ENCODE measurements around the gene GIT1. TPM values are rescaled to one million over a fixed set of nuclear protein-coding genes. Genes with fewer than 3 reads are reported as not detected.

GIT1 gene
- total and polyA plus RNA-seq, 2 experiments from 2014 or later = 15.9 to 60.9 TPM

DNA sequence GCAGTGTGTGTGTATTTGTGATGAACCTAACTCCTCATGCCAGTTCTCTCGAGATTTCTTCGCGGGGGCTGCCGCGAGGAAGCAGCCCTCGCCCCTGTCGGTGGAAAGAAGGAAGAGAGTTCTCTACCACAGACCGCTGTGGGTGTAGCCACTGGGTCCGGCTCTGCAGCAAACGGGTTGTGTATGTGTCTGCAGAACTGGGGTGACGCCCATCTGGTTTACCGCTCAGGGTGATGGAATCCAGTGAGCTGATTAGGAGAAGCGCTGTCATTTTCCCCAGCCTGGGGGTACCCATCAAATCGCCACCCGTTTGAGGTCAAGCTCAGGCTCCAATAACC is 25.6 kb upstream of the GIT1 start (continued):
- TF ChIP-seq, protein P1, sequence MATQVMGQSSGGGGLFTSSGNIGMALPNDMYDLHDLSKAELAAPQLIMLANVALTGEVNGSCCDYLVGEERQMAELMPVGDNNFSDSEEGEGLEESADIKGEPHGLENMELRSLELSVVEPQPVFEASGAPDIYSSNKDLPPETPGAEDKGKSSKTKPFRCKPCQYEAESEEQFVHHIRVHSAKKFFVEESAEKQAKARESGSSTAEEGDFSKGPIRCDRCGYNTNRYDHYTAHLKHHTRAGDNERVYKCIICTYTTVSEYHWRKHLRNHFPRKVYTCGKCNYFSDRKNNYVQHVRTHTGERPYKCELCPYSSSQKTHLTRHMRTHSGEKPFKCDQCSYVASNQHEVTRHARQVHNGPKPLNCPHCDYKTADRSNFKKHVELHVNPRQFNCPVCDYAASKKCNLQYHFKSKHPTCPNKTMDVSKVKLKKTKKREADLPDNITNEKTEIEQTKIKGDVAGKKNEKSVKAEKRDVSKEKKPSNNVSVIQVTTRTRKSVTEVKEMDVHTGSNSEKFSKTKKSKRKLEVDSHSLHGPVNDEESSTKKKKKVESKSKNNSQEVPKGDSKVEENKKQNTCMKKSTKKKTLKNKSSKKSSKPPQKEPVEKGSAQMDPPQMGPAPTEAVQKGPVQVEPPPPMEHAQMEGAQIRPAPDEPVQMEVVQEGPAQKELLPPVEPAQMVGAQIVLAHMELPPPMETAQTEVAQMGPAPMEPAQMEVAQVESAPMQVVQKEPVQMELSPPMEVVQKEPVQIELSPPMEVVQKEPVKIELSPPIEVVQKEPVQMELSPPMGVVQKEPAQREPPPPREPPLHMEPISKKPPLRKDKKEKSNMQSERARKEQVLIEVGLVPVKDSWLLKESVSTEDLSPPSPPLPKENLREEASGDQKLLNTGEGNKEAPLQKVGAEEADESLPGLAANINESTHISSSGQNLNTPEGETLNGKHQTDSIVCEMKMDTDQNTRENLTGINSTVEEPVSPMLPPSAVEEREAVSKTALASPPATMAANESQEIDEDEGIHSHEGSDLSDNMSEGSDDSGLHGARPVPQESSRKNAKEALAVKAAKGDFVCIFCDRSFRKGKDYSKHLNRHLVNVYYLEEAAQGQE (IDR thresholded peaks at IDR 0.05; ENCODE audit: unreplicated experiment) = no peak
- TF ChIP-seq ZNF331 (CRISPR knock-in tag; IDR thresholded peaks at IDR 0.05; ENCODE audit: low read depth) = no peak
- TF ChIP-seq ZNF114 (CRISPR knock-in tag; IDR thresholded peaks at IDR 0.05) = no peak
- TF ChIP-seq JUNB (IDR thresholded peaks at IDR 0.05; ENCODE audit: unreplicated experiment) = no peak
- TF ChIP-seq, protein P2, sequence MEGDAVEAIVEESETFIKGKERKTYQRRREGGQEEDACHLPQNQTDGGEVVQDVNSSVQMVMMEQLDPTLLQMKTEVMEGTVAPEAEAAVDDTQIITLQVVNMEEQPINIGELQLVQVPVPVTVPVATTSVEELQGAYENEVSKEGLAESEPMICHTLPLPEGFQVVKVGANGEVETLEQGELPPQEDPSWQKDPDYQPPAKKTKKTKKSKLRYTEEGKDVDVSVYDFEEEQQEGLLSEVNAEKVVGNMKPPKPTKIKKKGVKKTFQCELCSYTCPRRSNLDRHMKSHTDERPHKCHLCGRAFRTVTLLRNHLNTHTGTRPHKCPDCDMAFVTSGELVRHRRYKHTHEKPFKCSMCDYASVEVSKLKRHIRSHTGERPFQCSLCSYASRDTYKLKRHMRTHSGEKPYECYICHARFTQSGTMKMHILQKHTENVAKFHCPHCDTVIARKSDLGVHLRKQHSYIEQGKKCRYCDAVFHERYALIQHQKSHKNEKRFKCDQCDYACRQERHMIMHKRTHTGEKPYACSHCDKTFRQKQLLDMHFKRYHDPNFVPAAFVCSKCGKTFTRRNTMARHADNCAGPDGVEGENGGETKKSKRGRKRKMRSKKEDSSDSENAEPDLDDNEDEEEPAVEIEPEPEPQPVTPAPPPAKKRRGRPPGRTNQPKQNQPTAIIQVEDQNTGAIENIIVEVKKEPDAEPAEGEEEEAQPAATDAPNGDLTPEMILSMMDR (conservative IDR thresholded peaks at IDR 0.05; ENCODE audit: low read depth in 2 of 2) = no peak
- TF ChIP-seq STAT1 (IDR thresholded peaks at IDR 0.05; ENCODE audit: unreplicated experiment) = no peak
- TF ChIP-seq EZH2 (IDR thresholded peaks at IDR 0.05; ENCODE audit: low read depth, unreplicated experiment) = no peak

DNA sequence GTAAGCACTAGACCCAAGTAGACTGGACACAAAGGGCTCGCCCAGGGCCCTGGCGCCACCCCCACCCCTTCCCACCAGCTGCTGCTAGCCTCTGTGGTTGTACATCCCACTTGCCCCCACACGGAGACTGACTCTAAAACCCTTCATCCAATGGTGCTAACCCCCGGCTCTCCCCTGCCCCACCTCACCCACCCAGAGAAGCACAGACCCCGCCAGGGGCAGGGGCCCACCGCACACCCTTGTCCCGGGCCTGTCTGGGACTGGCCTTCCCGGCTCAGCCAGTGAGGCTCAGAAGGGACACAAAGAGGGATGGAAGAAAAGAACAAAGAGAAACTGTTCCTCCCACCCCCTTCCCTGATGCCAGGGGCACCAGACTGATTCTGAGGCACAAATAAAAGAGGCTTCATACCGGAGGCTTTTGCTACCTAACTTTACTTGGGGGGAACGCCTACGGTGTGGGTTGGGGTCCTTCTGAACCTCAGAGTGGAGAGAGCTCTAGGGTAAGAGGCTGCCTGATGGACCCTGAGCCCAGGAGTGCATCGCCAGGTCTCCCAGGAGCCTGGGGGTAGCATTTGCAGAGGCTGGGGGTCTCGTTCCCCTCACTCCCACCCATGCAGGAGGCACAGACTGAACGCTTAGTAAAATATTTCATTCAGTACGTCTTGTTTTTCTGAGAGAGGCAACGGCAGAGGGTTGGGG is 25.1 kb upstream of the GIT1 start:
- Histone ChIP-seq H3K27me3 (ENCODE audit: insufficient read depth) (peaks cover 65% of the 10 kb centered on the region), H2AFZ (no peak overlapping the region), H3K4me3 (peak overlapping the region; percentile 67), H3K4me1 (ENCODE audit: insufficient read depth) (peaks cover 29% of the 10 kb centered on the region), H3K36me3 (ENCODE audit: insufficient read depth) (no peaks in the 10 kb centered on the region), H3K79me2 (replicated peaks; ENCODE audit: insufficient read depth) (no peaks in the 10 kb centered on the region), H4K20me1 (replicated peaks; ENCODE audit: insufficient read depth) (peaks cover 5% of the 10 kb centered on the region; the same call in 1 of the 2 replicates), H3K4me2 (peak overlapping the region; percentile 92), H3K27ac (ENCODE audit: low read depth) (no peak overlapping the region), H3F3A (replicated peaks; ENCODE audit: low read depth) (0 out of 2 replicates have a peak, but pooled peaks cover 4% of the 10 kb centered on the region), H3K9me2 (ENCODE audit: insufficient read depth) (no peaks in the 10 kb centered on the region)
- Mint-ChIP-seq H3K4me3 (peak overlapping the region; percentile 62; the same call in 2 of the 3 replicates), H3K27ac (no peak overlapping the region), H3K4me1 (peaks cover 27% of the 10 kb centered on the region), H3K9me3 (no peaks in the 10 kb centered on the region; the same call in 2 of the 3 replicates), H3K27me3 (ENCODE audit: insufficient read depth, low read depth, poor library complexity) (peaks cover 47% of the 10 kb centered on the region), H3K36me3 (ENCODE audit: low read depth) (peaks cover 4% of the 10 kb centered on the region; the same call in 2 of the 3 replicates)
- DNase-seq (ENCODE audit: low spot score) (peak; percentile 16), ATAC-seq (no peak)
- TF ChIP-seq, protein P3, sequence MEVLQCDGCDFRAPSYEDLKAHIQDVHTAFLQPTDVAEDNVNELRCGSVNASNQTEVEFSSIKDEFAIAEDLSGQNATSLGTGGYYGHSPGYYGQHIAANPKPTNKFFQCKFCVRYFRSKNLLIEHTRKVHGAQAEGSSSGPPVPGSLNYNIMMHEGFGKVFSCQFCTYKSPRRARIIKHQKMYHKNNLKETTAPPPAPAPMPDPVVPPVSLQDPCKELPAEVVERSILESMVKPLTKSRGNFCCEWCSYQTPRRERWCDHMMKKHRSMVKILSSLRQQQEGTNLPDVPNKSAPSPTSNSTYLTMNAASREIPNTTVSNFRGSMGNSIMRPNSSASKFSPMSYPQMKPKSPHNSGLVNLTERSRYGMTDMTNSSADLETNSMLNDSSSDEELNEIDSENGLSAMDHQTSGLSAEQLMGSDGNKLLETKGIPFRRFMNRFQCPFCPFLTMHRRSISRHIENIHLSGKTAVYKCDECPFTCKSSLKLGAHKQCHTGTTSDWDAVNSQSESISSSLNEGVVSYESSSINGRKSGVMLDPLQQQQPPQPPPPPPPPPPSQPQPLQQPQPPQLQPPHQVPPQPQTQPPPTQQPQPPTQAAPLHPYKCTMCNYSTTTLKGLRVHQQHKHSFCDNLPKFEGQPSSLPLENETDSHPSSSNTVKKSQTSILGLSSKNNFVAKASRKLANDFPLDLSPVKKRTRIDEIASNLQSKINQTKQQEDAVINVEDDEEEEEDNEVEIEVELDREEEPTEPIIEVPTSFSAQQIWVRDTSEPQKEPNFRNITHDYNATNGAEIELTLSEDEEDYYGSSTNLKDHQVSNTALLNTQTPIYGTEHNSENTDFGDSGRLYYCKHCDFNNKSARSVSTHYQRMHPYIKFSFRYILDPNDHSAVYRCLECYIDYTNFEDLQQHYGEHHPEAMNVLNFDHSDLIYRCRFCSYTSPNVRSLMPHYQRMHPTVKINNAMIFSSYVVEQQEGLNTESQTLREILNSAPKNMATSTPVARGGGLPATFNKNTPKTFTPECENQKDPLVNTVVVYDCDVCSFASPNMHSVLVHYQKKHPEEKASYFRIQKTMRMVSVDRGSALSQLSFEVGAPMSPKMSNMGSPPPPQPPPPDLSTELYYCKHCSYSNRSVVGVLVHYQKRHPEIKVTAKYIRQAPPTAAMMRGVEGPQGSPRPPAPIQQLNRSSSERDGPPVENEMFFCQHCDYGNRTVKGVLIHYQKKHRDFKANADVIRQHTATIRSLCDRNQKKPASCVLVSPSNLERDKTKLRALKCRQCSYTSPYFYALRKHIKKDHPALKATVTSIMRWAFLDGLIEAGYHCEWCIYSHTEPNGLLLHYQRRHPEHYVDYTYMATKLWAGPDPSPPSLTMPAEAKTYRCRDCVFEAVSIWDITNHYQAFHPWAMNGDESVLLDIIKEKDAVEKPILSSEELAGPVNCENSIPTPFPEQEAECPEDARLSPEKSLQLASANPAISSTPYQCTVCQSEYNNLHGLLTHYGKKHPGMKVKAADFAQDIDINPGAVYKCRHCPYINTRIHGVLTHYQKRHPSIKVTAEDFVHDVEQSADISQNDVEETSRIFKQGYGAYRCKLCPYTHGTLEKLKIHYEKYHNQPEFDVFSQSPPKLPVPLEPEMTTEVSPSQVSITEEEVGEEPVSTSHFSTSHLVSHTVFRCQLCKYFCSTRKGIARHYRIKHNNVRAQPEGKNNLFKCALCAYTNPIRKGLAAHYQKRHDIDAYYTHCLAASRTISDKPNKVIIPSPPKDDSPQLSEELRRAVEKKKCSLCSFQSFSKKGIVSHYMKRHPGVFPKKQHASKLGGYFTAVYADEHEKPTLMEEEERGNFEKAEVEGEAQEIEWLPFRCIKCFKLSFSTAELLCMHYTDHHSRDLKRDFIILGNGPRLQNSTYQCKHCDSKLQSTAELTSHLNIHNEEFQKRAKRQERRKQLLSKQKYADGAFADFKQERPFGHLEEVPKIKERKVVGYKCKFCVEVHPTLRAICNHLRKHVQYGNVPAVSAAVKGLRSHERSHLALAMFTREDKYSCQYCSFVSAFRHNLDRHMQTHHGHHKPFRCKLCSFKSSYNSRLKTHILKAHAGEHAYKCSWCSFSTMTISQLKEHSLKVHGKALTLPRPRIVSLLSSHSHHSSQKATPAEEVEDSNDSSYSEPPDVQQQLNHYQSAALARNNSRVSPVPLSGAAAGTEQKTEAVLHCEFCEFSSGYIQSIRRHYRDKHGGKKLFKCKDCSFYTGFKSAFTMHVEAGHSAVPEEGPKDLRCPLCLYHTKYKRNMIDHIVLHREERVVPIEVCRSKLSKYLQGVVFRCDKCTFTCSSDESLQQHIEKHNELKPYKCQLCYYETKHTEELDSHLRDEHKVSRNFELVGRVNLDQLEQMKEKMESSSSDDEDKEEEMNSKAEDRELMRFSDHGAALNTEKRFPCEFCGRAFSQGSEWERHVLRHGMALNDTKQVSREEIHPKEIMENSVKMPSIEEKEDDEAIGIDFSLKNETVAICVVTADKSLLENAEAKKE (CRISPR knock-in tag; IDR thresholded peaks at IDR 0.05) = no peak
- TF ChIP-seq, protein P2 (conservative IDR thresholded peaks at IDR 0.05; ENCODE audit: low read depth in 2 of 2) = no peak
- no peak for TF ChIP-seq ZNF114 (CRISPR knock-in tag; IDR thresholded peaks at IDR 0.05)
- TF ChIP-seq EZH2phosphoT487 (IDR thresholded peaks at IDR 0.05; ENCODE audit: unreplicated experiment) = no peak
- no peak for TF ChIP-seq EZH2 (IDR thresholded peaks at IDR 0.05; ENCODE audit: low read depth, unreplicated experiment)

Data from GM23338 (cell line).